H1 (cell line): ENCODE data around the gene CYB561. TPM values are rescaled to one million over a fixed set of nuclear protein-coding genes. Genes with fewer than 3 reads are reported as not detected.

Experiments
- CTCF ChIA-PET: fragments of 300-600 bp; sonication (Branson Sonifier 250); formaldehyde crosslinking; loops from one replicate; lab custom pipeline; 2021; ENCODE audit not compliant: partially characterized antibody; lab: Charles Lee
- POLR2A ChIA-PET: fragments of 300-600 bp; sonication (Branson Sonifier 250); formaldehyde crosslinking; loops from one replicate; lab custom pipeline; 2021; ENCODE audit warnings: inconsistent platforms; ENCODE audit not compliant: partially characterized antibody; lab: Charles Lee
- DNase-seq, 2 experiments: peaks; one replicate each; pipeline versions ENCODE4 v3.0.0 to v3.0.0-alpha.2; 2010 to 2022; ENCODE audit warnings: low spot score in 2 of 2, low read depth in 1 of 2, mixed read lengths in 1 of 2
- FAIRE-seq: peaks from 2 replicates; lab custom pipeline; 2011; peaks lifted over from hg19 to GRCh38; lab: Jason Lieb, UNC
- H2AFZ ChIP-seq: 2 replicates; pipeline ENCODE4 v1.8.1; 2012; ENCODE audit warnings: low read length, inconsistent platforms
- H2AK5ac ChIP-seq: 2 replicates; pipeline ENCODE4 v1.6.1; 2013; ENCODE audit warnings: low read depth, low read length
- H2BK120ac ChIP-seq: replicated peaks from 2 replicates; pipeline ENCODE3; 2013; ENCODE audit warnings: low read depth, low read length, inconsistent platforms
- H2BK12ac ChIP-seq: 2 replicates; pipeline ENCODE4 v1.6.1; 2013; ENCODE audit warnings: low read depth, low read length
- H2BK15ac ChIP-seq: 2 replicates; pipeline ENCODE4 v1.6.1; 2013; ENCODE audit warnings: low read length
- H2BK20ac ChIP-seq: 2 replicates; pipeline ENCODE4 v1.6.1; 2013; ENCODE audit warnings: low read length
- H2BK5ac ChIP-seq: 2 replicates; pipeline ENCODE4 v1.6.1; 2013; ENCODE audit warnings: low read depth, low read length
- H3K14ac ChIP-seq: 2 replicates; pipeline ENCODE4 v1.6.1; 2013; ENCODE audit warnings: inconsistent platforms; ENCODE audit not compliant: insufficient read length
- H3K18ac ChIP-seq: 2 replicates; pipeline ENCODE4 v1.6.1; 2013; ENCODE audit warnings: low read length; ENCODE audit errors: extremely low read depth
- H3K23ac ChIP-seq: 2 replicates; pipeline ENCODE4 v1.6.1; 2013; ENCODE audit warnings: inconsistent platforms; ENCODE audit not compliant: insufficient read length
- H3K23me2 ChIP-seq: 2 replicates; pipeline ENCODE4 v1.6.1; 2013; ENCODE audit warnings: low read depth, low read length
- H3K27ac ChIP-seq: 2 replicates; pipeline ENCODE4 v1.6.1; 2011; ENCODE audit warnings: low read depth, low read length, inconsistent platforms
- H3K27me3 ChIP-seq, 4 experiments: replicated peaks in 1 of 4; 1 replicate in 1 of 4; 2 replicates in 3 of 4; pipeline versions ENCODE4 v1.6.1 to v1.8.1; 2011 to 2013; ENCODE audit warnings: low read length in 3 of 4, mild to moderate bottlenecking in 3 of 4, inconsistent platforms in 2 of 4, mixed read lengths in 2 of 4, moderate library complexity in 1 of 4; ENCODE audit not compliant: control insufficient read depth in 3 of 4, insufficient read depth in 3 of 4; ENCODE audit errors: extremely low read depth in 1 of 4
- H3K36me3 ChIP-seq, 4 experiments: 2 replicates each; pipeline versions ENCODE4 v1.6.1 to v1.8.1; 2011 to 2013; ENCODE audit warnings: mild to moderate bottlenecking in 4 of 4, low read length in 3 of 4, moderate library complexity in 2 of 4, control low read depth in 1 of 4, inconsistent platforms in 1 of 4; ENCODE audit not compliant: insufficient read depth in 4 of 4, control insufficient read depth in 2 of 4
- H3K4ac ChIP-seq: replicated peaks from 2 replicates; pipeline ENCODE3; 2013; ENCODE audit warnings: low read length, low read depth, mixed read lengths, inconsistent platforms; ENCODE audit not compliant: insufficient read length
- H3K4me1 ChIP-seq, 4 experiments: replicated peaks in 1 of 4; 1 replicate in 1 of 4; 2 replicates in 3 of 4; pipeline versions ENCODE4 v1.6.1 to v1.8.1; 2011 to 2013; ENCODE audit warnings: low read length in 3 of 4, inconsistent platforms in 2 of 4, mixed read lengths in 1 of 4; ENCODE audit not compliant: insufficient read depth in 4 of 4, control insufficient read depth in 3 of 4
- H3K4me2 ChIP-seq, 2 experiments: 2 replicates each; pipeline versions ENCODE4 v1.6.1 to v1.8.1; 2011 to 2013; ENCODE audit warnings: low read depth in 2 of 2, low read length in 2 of 2, control low read depth in 1 of 2, inconsistent platforms in 1 of 2, mild to moderate bottlenecking in 1 of 2; ENCODE audit not compliant: insufficient read depth in 1 of 2
- H3K4me3 ChIP-seq, 4 experiments: fragments of 200-600, 300-600 bp in 1 of 4; sonication (generic), shearing (Covaris generic), sonication (Bioruptor Twin) in 1 of 4; 2 replicates each; pipeline versions ENCODE4 v1.5.1 to v1.8.1; 2011 to 2016; ENCODE audit warnings: low read length in 4 of 4, low read depth in 3 of 4, control low read depth in 2 of 4, inconsistent platforms in 2 of 4, mild to moderate bottlenecking in 2 of 4, mixed read lengths in 1 of 4, moderate library complexity in 1 of 4; ENCODE audit not compliant: insufficient read depth in 2 of 4; ENCODE audit errors: extremely low read depth in 1 of 4
- H3K56ac ChIP-seq: replicated peaks from 2 replicates; pipeline ENCODE3; 2013; ENCODE audit warnings: low read depth, mild to moderate bottlenecking, mixed read lengths, low read length, inconsistent platforms; ENCODE audit not compliant: insufficient read length
- H3K79me1 ChIP-seq: 2 replicates; pipeline ENCODE4 v1.6.1; 2013; ENCODE audit warnings: low read depth, low read length, control low read depth
- H3K79me2 ChIP-seq, 2 experiments: 2 replicates each; pipeline versions ENCODE4 v1.6.1 to v1.8.1; 2012 to 2013; ENCODE audit warnings: low read length in 2 of 2, mild to moderate bottlenecking in 2 of 2, inconsistent platforms in 1 of 2; ENCODE audit not compliant: insufficient read depth in 2 of 2, control insufficient read depth in 1 of 2
- H3K9ac ChIP-seq, 4 experiments: replicated peaks in 1 of 4; 1 replicate in 1 of 4; 2 replicates in 3 of 4; pipeline versions ENCODE4 v1.6.1 to v1.8.1; 2011 to 2013; ENCODE audit warnings: low read depth in 3 of 4, low read length in 3 of 4, control low read depth in 2 of 4, mild to moderate bottlenecking in 2 of 4, moderate library complexity in 2 of 4, inconsistent platforms in 1 of 4; ENCODE audit errors: extremely low read depth in 1 of 4
- H3K9me3 ChIP-seq, 2 experiments: 2 replicates each; pipeline versions ENCODE4 v1.6.1 to v1.8.1; 2012 to 2013; ENCODE audit warnings: mild to moderate bottlenecking in 2 of 2, moderate library complexity in 2 of 2, control low read depth in 1 of 2, inconsistent platforms in 1 of 2, low read depth in 1 of 2, low read length in 1 of 2, mixed read lengths in 1 of 2; ENCODE audit not compliant: insufficient read depth in 2 of 2
- H4K20me1 ChIP-seq, 2 experiments: replicated peaks in 1 of 2; 2 replicates each; pipeline versions ENCODE3 to v1.8.1; 2011 to 2013; ENCODE audit warnings: inconsistent platforms in 2 of 2, low read length in 2 of 2, mild to moderate bottlenecking in 1 of 2; ENCODE audit not compliant: insufficient read depth in 2 of 2, control insufficient read depth in 1 of 2
- H4K5ac ChIP-seq: 2 replicates; pipeline ENCODE4 v1.6.1; 2013; ENCODE audit warnings: low read length, low read depth, mixed read lengths, inconsistent platforms; ENCODE audit not compliant: insufficient read length
- H4K8ac ChIP-seq: 2 replicates; pipeline ENCODE4 v1.8.0; 2013; ENCODE audit warnings: mild to moderate bottlenecking, moderate library complexity, low read length, inconsistent platforms; ENCODE audit not compliant: insufficient read depth; ENCODE audit errors: extremely low read depth
- H4K91ac ChIP-seq: replicated peaks from 2 replicates; pipeline ENCODE3; 2013; ENCODE audit warnings: low read length, mixed read lengths, inconsistent platforms; ENCODE audit not compliant: insufficient read length
- CBX8 ChIP-seq: fragments of 300-800, 300-1000 bp; sonication (generic); IDR thresholded peaks from 2 replicates; pipeline ENCODE4 v1.7.1; 2016; ENCODE audit warnings: low read depth, low read length, borderline replicate concordance
- CEBPB ChIP-seq: IDR thresholded peaks from 2 replicates; pipeline ENCODE4 v1.6.1; 2012; ENCODE audit warnings: low read depth, low read length
- CHD1 ChIP-seq: IDR thresholded peaks from 2 replicates; pipeline ENCODE4 v1.6.1; 2012; ENCODE audit warnings: low read depth, low read length, improper control_type of control experiment
- RBBP5 ChIP-seq: IDR thresholded peaks from 2 replicates; pipeline ENCODE4 v1.7.1; 2012; ENCODE audit warnings: low read depth, mild to moderate bottlenecking, inconsistent platforms, low read length, moderate library complexity, borderline replicate concordance
- SAP30 ChIP-seq: fragments of 300-600 bp; sonication (generic); IDR thresholded peaks from 2 replicates; pipeline ENCODE4 v1.7.1; 2012; ENCODE audit warnings: low read length, moderate library complexity, mild to moderate bottlenecking, inconsistent platforms; ENCODE audit not compliant: insufficient read depth, insufficient replicate concordance
- SP1 ChIP-seq: IDR thresholded peaks from 2 replicates; pipeline ENCODE4 v1.6.1; 2011; ENCODE audit warnings: low read depth, low read length
- TAF7 ChIP-seq: optimal IDR thresholded peaks from 2 replicates; pipeline ENCODE3; 2011; ENCODE audit warnings: low read depth, mild to moderate bottlenecking, inconsistent platforms, low read length, moderate library complexity, borderline replicate concordance
- WGBS, 2 experiments: shearing (Covaris generic) in 1 of 2; methylation state at CpG; one replicate each; pipeline versions ENCODE4 v1.1.6 to v1.1.7; 2013 to 2015; ENCODE audit warnings: low lambda C conversion rate in 2 of 2, mixed read lengths in 2 of 2, inconsistent platforms in 1 of 2, low coverage in 1 of 2, missing lambda C conversion rate in 1 of 2; ENCODE audit not compliant: insufficient replicate concordance in 2 of 2, insufficient coverage in 1 of 2, insufficient read length in 1 of 2; ENCODE audit errors: extremely low coverage in 1 of 2, missing lambda C conversion rate in 1 of 2; 5-methylcytosine and 5-hydroxymethylcytosine counted together
- polyA plus RNA-seq, 7 experiments: library from polyadenylated mRNA; depleted of rRNA in 3 of 7; stranded (reverse) in 5 of 7; unstranded in 2 of 7; fragments of >200 nt in 5 of 7; fragments of 200-250 nt in 2 of 7; gene quantifications; 1 replicate in 5 of 7; 2 replicates in 1 of 7; 4 replicates in 1 of 7; pipeline versions ENCODE4 v1.2.1 to v1.2.3, GENCODE V29; 2011 to 2013; ENCODE audit warnings: missing spikeins in 2 of 7, mixed read lengths in 2 of 7
- total RNA-seq: library from RNA; stranded (reverse); fragmentation: NEBNext Ultra II Directional; extraction: Animal tissue kit (Norgen Biotek cat#: 25700); gene quantifications from 2 replicates; pipeline ENCODE4 v1.2.1, GENCODE V29; 2021
- TF ChIP-seq, protein P1 (sequence below): IDR thresholded peaks from 2 replicates; pipeline ENCODE4 v1.6.1; 2012; ENCODE audit warnings: inconsistent platforms
- TF ChIP-seq, protein P2 (sequence below): IDR thresholded peaks from 2 replicates; pipeline ENCODE4 v1.6.1; 2012; ENCODE audit warnings: inconsistent platforms

Gene CYB561
- total and polyA plus RNA-seq, 2 of the 8 experiments (the other 6 are each of a cell fraction or from before 2014, with no cell fraction given): 19.7 to 23.4 TPM

- FAIRE-seq: no peak
- TF ChIP-seq CEBPB (no peak), SP1 (no peak), RBBP5 (no peak; the same call in 1 of the 2 replicates), CBX8 (no peak), TAF7 (peak; percentile 8), CHD1 (no peak), SAP30 (no peak)
- TF ChIP-seq, protein P1, sequence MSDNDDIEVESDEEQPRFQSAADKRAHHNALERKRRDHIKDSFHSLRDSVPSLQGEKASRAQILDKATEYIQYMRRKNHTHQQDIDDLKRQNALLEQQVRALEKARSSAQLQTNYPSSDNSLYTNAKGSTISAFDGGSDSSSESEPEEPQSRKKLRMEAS: peak; percentile 17
- TF ChIP-seq, protein P2, sequence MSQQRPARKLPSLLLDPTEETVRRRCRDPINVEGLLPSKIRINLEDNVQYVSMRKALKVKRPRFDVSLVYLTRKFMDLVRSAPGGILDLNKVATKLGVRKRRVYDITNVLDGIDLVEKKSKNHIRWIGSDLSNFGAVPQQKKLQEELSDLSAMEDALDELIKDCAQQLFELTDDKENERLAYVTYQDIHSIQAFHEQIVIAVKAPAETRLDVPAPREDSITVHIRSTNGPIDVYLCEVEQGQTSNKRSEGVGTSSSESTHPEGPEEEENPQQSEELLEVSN: peak; percentile 76
Observed at GRCh38 chr17:63477480-63478440, 31.7 kb upstream of the CYB561 start.

More at GRCh38 chr17:63477480-63478440, 31.7 kb upstream of the CYB561 start:
- no peak for DNase-seq
- peak overlapping the region; percentile 16 for H4K5ac ChIP-seq
- H2BK15ac ChIP-seq: peak overlapping the region; percentile 92; the same call in 1 of the 2 replicates
- no peak overlapping the region for H3K23ac ChIP-seq
- H3K36me3 ChIP-seq: no peaks in the 10 kb centered on the region
- H3K4me2 ChIP-seq: peak overlapping the region; percentile 95
- H2BK12ac ChIP-seq: peak overlapping the region; percentile 43; the same call in 1 of the 2 replicates
- peak overlapping the region; percentile 76 for H3K4ac ChIP-seq
- peaks cover 11% of the 10 kb centered on the region for H3K23me2 ChIP-seq
- H3K9ac ChIP-seq: no peak overlapping the region
- H3K14ac ChIP-seq: no peak overlapping the region
- peak overlapping the region; percentile 39 to 82 (median 51) for H3K4me3 ChIP-seq
- H4K20me1 ChIP-seq: no peaks in the 10 kb centered on the region
- H3K27ac ChIP-seq: no peak overlapping the region
- H2BK20ac ChIP-seq: no peak overlapping the region
- H3K4me1 ChIP-seq: peaks cover 0 to 22% (median 17%) of the 10 kb centered on the region in 4 experiments; a peak in 6 of 7 replicates
- H3K27me3 ChIP-seq: peaks cover 0 to 27% (median 18%) of the 10 kb centered on the region in 4 experiments; a peak in 5 of 7 replicates
- peak overlapping the region; percentile 8 for H3K56ac ChIP-seq
- ChIA-PET POLR2A (interaction anchor here (0.6 to 4.4 kb wide), 13 partner anchors 12 to 918 kb away, joined by 3 to 24 read pairs (median 4); partner anchors contain the start of gene CYB561), CTCF (interaction anchor here (0.7 to 27.9 kb wide), 22 partner anchors 9 to 137 kb away, joined by 3 to 758 read pairs (median 5); partner anchors contain the start of gene CYB561)
- H4K91ac ChIP-seq: peak overlapping the region; percentile 87
- H2BK5ac ChIP-seq: peak overlapping the region; percentile 66; the same call in 1 of the 2 replicates
- H2BK120ac ChIP-seq: no peak overlapping the region
- peak overlapping the region; percentile 78 for H3K18ac ChIP-seq
- H4K8ac ChIP-seq: peak overlapping the region; percentile 51; the same call in 1 of the 2 replicates
- no peaks in the 10 kb centered on the region for H3K79me1 ChIP-seq
- H2AFZ ChIP-seq: peak overlapping the region; percentile 71; the same call in 1 of the 2 replicates
- WGBS, 2 experiments: 11% methylated on average over 32 of the region's 44 CpGs; no CpG with 5 or more reads in 1 of the 2 experiments
- no peak overlapping the region for H2AK5ac ChIP-seq
- no peaks in the 10 kb centered on the region for H3K9me3 ChIP-seq
- H3K79me2 ChIP-seq: no peaks in the 10 kb centered on the region
